Activated CD4-positive, alpha-beta T cell treated with anti-CD3 and anti-CD28 coated beads, Interleukin-2, amount 10 ng/mL, durations not matched to agents 24 days and 14 days (primary cell): Measurements from ENCODE around the gene MBD2. TPM values are rescaled to one million over a fixed set of nuclear protein-coding genes. Genes with fewer than 3 reads are reported as not detected.

Experiments
- DNase-seq: peaks from one replicate; pipeline ENCODE4 v3.0.0; 2022
- H3K27ac Mint-ChIP-seq: one replicate; pipeline ENCODE4 v1.8.0; 2022; ENCODE audit warnings: mild to moderate bottlenecking, mixed read lengths
- H3K27me3 Mint-ChIP-seq: one replicate; pipeline ENCODE4 v1.8.0; 2022; ENCODE audit warnings: mixed read lengths
- H3K36me3 Mint-ChIP-seq: one replicate; pipeline ENCODE4 v1.8.0; 2022; ENCODE audit warnings: low read depth, mild to moderate bottlenecking, mixed read lengths
- H3K4me1 Mint-ChIP-seq: one replicate; pipeline ENCODE4 v1.8.0; 2021; ENCODE audit warnings: mixed read lengths
- H3K4me3 Mint-ChIP-seq: one replicate; pipeline ENCODE4 v1.8.0; 2022; ENCODE audit warnings: mild to moderate bottlenecking, moderate library complexity, mixed read lengths
- H3K9me3 Mint-ChIP-seq: one replicate; pipeline ENCODE4 v1.8.0; 2021; ENCODE audit warnings: mixed read lengths
- intact Hi-C: fragments of 100-400 bp; cut with micrococcal nuclease; formaldehyde crosslinking; loops from one replicate; pipeline ENCODE4 v1.15.1; 2023
- total RNA-seq: library from RNA; stranded (reverse); gene quantifications from 2 replicates; pipeline ENCODE4 v1.2.3, GENCODE V29; 2022

Gene MBD2
- total RNA-seq, 1 donor from 2014 or later = 200 TPM

DNA sequence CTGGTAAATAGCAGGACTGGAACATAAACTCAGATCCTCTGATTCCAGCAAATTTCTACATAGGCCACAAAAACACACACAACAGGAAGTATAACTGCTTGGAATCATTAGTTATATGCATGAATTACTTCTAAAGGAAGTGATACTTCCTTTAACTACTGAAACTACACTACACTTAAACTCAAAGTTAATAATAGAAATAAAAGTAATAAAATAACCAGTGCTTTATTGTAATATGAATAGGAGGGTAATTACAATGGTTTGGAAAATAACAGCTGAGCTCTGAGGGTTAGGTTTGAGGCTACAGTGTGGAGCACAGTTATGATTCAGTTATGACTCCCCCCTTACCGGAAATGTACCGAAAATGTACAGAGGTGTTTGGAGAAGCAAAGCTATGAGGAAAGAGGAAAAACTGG lies 26.4 kb upstream of the MBD2 start:
- H3K36me3 Mint-ChIP-seq = no peaks in the 10 kb centered on the region
- H3K4me3 Mint-ChIP-seq = no peak overlapping the region
- H3K27me3 Mint-ChIP-seq = no peaks in the 10 kb centered on the region
- H3K4me1 Mint-ChIP-seq = peaks cover 18% of the 10 kb centered on the region
- no peak for DNase-seq
- intact Hi-C loops = no loop called here
- H3K9me3 Mint-ChIP-seq = no peaks in the 10 kb centered on the region
- peak overlapping the region; percentile 55 for H3K27ac Mint-ChIP-seq

DNA sequence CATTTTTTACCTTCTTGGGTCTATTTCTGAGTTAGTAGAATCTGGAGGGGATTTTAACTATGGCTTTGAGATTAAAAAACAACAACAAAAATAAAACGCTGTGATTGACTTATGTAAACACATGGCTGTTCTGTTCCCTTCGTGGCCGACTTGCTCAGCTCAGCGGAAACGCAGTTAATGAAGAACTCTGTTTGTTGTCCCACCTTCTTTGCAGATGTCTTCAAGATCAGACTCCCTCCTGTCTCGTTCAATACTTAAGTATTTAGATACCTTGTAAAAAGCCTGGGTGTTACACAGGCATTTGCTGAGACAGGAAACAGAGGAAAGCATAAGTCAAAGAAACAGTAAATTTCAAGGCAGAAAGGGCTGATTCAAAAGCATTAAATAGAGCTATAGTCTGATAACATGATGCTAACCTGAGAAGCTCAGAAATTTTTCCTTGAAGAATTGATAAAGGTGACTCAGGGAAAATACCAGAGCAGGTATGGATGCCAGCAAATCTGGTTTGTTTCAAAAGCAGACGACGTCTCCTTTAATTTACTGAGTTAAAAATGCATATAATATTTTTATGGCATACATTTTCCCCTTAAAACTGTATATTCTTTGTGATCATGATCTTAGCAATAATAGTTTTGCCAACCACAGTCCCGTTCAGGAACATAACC lies 23.2 kb upstream of the MBD2 start:
- intact Hi-C loops = no loop called here

DNA sequence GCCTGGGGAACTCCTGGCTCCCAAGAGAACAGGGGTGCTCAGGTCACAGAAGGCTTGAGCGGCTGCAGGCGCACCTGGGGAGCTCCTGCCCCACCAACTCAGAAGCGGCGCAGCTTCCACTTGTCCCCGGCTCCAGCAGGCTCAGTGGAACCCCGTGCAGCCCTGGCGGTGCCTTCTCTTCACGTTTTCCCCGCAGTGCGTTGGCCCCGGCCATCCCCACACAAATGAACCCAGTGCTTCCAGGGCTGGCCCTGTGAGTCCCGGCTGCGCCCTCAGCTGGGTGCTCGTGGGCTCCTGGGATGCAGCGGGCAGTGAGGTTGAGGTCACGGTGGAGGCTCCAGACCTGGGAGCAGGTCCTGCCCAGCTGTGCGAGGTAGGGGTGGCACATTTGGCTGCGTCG lies 17.9 kb upstream of the MBD2 start:
- no peak for DNase-seq
- no peaks in the 10 kb centered on the region for H3K9me3 Mint-ChIP-seq
- H3K27me3 Mint-ChIP-seq = peaks cover 5% of the 10 kb centered on the region
- intact Hi-C loops = no loop called here
- H3K36me3 Mint-ChIP-seq = no peaks in the 10 kb centered on the region
- H3K4me1 Mint-ChIP-seq = peaks cover 5% of the 10 kb centered on the region
- H3K27ac Mint-ChIP-seq = no peak overlapping the region
- no peak overlapping the region for H3K4me3 Mint-ChIP-seq

More for the DNA sequence above, 23.2 kb upstream of the MBD2 start:
- Mint-ChIP-seq H3K27me3 (no peaks in the 10 kb centered on the region), H3K36me3 (no peaks in the 10 kb centered on the region), H3K4me3 (no peak overlapping the region), H3K27ac (peak overlapping the region; percentile 64), H3K9me3 (no peaks in the 10 kb centered on the region), H3K4me1 (peaks cover 18% of the 10 kb centered on the region)
- no peak for DNase-seq

DNA sequence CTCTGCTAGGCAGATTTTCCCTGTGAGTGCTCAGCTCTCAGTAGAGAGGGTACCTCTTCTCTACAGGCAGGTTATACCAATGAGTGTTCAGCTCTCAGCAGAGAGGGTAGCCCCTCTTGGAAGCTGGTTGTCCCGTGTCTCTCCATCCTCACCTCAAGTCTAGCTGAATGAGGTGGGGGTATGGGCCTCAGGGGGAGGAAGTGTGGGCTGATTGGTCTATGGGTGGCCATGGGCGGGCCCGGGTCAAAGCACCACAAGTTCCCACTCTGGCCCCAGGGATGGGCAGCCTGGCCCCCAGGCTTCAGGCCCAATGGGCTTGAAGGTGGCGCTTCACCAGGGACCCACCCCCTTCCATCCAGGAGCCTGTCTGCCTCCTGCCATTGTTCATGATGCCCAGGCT lies 17.0 kb upstream of the MBD2 start:
- no peaks in the 10 kb centered on the region for H3K4me1 Mint-ChIP-seq
- no peak overlapping the region for H3K4me3 Mint-ChIP-seq
- peaks cover 5% of the 10 kb centered on the region for H3K27me3 Mint-ChIP-seq
- no peaks in the 10 kb centered on the region for H3K9me3 Mint-ChIP-seq
- peak; percentile 46 for DNase-seq
- H3K27ac Mint-ChIP-seq = no peak overlapping the region
- H3K36me3 Mint-ChIP-seq = no peaks in the 10 kb centered on the region
- intact Hi-C loops = no loop called here

DNA sequence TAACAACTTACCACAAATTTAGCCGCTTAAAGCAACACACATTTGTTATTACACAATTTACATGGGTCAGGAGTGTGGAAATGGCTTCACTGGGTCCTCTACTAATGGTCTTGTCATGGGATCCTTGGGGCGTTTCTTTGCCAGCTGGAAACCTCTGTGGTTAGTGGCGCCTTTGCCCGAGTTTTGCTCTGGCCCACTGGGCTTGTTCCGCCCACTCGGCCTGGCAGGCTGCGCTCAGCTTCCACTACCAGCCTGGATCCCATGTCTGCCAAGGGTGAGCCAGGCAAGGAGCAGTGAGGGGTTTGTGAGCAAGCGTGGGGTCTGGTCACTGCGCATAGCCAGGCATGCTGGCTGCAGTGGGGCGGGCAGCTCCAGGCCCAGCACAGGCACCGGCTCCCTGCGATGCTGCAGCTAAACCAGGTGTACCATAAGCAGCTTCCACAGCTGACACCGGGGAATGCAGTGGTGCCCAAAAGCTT lies 16.2 kb upstream of the MBD2 start:
- Mint-ChIP-seq H3K4me1 (no peaks in the 10 kb centered on the region), H3K4me3 (no peak overlapping the region), H3K27ac (no peak overlapping the region), H3K9me3 (no peaks in the 10 kb centered on the region), H3K27me3 (peaks cover 5% of the 10 kb centered on the region), H3K36me3 (no peaks in the 10 kb centered on the region)
- intact Hi-C loops = no loop called here
- DNase-seq = no peak

DNA sequence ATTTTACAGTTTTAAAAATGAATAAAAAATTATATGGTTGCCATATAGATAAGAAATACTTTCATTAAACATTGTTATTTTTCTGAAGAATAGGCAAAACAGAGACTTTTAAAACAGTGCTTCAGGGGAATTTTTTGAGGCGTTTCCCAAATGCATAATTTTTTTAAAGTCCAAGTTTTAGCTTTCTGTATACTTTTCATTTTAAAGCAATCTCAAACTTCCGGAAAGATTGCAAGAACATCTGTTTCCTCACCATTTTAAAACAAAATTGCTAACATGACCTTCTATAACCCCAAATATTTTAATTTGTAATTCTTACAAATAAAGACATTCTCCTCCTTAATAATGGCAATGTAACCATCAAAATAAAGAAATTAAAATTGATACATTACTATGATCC lies 15.1 kb upstream of the MBD2 start:
- peaks cover 6% of the 10 kb centered on the region for H3K27me3 Mint-ChIP-seq
- H3K36me3 Mint-ChIP-seq = no peaks in the 10 kb centered on the region
- H3K4me3 Mint-ChIP-seq = no peak overlapping the region
- intact Hi-C loops = no loop called here
- DNase-seq = no peak
- H3K9me3 Mint-ChIP-seq = no peaks in the 10 kb centered on the region
- H3K27ac Mint-ChIP-seq = no peak overlapping the region
- H3K4me1 Mint-ChIP-seq = no peaks in the 10 kb centered on the region

DNA sequence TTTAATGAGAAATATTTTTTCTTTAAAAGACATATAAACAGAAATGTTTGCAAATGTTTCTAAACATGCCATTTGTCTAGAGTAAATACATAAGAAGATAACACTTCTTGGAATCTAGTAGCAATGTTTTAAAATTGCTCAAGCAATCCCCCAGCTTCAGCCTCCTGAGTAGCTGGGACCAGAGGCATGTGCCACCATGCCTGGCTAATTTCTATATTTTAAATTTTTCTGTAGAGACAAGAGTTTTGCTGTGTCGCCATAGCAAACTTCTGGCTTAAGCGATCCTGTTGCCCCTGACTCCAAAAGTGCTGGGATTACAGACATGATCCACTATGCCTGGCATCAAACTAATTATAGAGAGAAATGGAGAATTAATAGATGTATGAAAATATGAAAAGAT lies 14.6 kb upstream of the MBD2 start:
- no peak overlapping the region for H3K27ac Mint-ChIP-seq
- intact Hi-C loops = no loop called here
- no peak for DNase-seq
- H3K36me3 Mint-ChIP-seq = no peaks in the 10 kb centered on the region
- no peaks in the 10 kb centered on the region for H3K4me1 Mint-ChIP-seq
- peaks cover 9% of the 10 kb centered on the region for H3K27me3 Mint-ChIP-seq
- no peak overlapping the region for H3K4me3 Mint-ChIP-seq
- no peaks in the 10 kb centered on the region for H3K9me3 Mint-ChIP-seq

DNA sequence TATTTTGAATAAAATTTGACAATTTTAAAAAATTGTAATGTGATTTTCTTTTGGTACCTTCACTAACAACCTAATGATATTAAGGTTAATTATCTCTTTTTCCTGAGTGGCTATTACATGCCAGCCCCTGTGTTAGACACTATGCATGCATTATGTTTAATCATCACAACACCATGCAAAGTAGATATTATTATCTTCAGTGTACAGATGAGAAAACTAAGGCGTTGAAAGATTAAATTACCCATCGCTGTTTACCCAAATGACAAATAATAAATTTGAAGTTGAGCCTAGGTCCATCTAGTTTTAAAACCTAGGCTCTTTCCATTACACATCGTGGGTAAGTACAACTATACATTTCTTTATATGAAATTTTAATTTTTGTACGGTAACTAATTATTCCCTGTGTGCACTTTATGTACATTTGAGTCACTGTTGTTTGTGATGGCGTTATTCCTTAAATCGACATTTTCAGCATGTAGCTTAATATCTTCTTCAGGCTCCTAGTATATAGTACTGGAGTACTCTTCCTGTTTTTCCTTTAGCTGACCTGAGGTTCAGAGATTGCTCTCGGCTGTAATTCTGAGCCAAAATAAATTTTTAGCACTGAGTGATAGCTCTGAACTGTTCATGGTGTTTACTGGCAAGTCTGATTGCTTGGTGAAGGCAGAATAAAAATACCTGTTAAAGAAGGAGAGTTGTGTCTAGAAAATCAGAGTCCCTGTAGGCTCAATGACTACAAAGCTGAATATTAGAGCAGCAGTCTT lies 13.9 kb upstream of the MBD2 start:
- DNase-seq = no peak
- Mint-ChIP-seq H3K36me3 (no peaks in the 10 kb centered on the region), H3K27ac (no peak overlapping the region), H3K27me3 (peaks cover 9% of the 10 kb centered on the region), H3K4me1 (no peaks in the 10 kb centered on the region), H3K4me3 (no peak overlapping the region), H3K9me3 (no peaks in the 10 kb centered on the region)
- intact Hi-C loops = no loop called here

DNA sequence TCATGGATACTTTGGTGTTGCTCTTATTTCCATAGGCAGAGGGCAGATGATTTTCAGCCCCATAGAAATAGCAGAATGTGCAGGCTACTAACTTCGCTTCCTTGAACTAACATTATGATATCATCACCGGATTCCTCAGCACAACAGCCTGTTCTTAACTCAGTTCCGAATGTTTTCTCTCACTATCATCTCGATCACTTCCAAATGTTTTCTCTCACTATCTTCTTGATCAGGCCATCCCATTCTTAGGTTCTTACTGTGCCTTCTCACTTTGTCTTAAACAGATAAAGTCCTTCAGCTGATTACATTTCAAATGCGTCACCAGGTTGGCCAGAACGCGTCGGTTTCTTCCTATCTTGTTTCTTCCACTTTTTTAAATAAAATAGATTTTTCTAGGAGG lies 11.4 kb upstream of the MBD2 start:
- no peaks in the 10 kb centered on the region for H3K4me1 Mint-ChIP-seq
- no peaks in the 10 kb centered on the region for H3K9me3 Mint-ChIP-seq
- intact Hi-C loops = no loop called here

DNA sequence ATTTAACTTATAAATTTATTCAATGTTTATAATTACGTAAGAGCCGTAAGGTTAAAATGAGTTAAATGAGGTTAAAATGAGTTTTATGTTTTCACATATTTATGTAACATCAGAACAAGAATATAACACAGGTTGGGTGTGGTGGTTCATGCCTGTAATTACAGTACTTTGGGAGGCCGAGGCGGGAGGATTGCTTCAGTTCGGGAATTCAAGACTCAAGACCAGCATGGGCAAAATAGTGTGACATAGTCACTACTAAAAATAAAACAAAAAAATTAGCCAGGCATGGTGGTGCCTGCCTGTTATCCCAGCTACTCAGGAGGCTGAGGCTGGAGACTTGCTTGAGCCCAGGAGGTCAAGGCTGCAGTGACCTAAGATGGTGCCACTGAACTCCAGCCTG lies 9.3 kb upstream of the MBD2 start:
- DNase-seq = no peak
- Mint-ChIP-seq H3K9me3 (no peaks in the 10 kb centered on the region), H3K4me1 (peaks cover 6% of the 10 kb centered on the region), H3K36me3 (no peaks in the 10 kb centered on the region), H3K27ac (no peak overlapping the region), H3K27me3 (peaks cover 9% of the 10 kb centered on the region), H3K4me3 (no peak overlapping the region)
- intact Hi-C loops = no loop called here

More for the DNA sequence above, 11.4 kb upstream of the MBD2 start:
- peaks cover 9% of the 10 kb centered on the region for H3K27me3 Mint-ChIP-seq
- no peaks in the 10 kb centered on the region for H3K36me3 Mint-ChIP-seq
- no peak overlapping the region for H3K4me3 Mint-ChIP-seq
- no peak for DNase-seq
- no peak overlapping the region for H3K27ac Mint-ChIP-seq

DNA sequence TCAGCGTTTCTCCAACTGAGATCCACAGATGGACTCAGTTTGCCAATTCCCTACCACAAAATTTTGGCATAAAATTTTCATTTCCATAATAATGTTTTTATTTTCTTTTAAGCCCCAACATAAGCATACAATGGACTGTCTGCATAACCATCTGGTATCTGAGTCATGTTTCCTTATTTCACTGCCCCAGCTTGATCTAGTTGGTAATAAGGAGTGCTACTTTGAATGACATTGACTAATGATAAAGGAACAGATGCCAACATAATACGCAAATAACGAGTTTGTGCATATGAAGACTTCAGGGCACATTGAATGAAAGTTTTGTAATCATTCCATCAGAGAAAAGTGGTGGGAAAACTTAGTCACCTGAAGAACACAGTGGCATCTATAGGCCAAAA lies 8.8 kb upstream of the MBD2 start:
- peaks cover 9% of the 10 kb centered on the region for H3K27me3 Mint-ChIP-seq
- intact Hi-C loops = no loop called here
- H3K36me3 Mint-ChIP-seq = no peaks in the 10 kb centered on the region
- H3K27ac Mint-ChIP-seq = no peak overlapping the region
- H3K4me1 Mint-ChIP-seq = peaks cover 6% of the 10 kb centered on the region
- no peaks in the 10 kb centered on the region for H3K9me3 Mint-ChIP-seq
- no peak overlapping the region for H3K4me3 Mint-ChIP-seq
- DNase-seq = no peak

DNA sequence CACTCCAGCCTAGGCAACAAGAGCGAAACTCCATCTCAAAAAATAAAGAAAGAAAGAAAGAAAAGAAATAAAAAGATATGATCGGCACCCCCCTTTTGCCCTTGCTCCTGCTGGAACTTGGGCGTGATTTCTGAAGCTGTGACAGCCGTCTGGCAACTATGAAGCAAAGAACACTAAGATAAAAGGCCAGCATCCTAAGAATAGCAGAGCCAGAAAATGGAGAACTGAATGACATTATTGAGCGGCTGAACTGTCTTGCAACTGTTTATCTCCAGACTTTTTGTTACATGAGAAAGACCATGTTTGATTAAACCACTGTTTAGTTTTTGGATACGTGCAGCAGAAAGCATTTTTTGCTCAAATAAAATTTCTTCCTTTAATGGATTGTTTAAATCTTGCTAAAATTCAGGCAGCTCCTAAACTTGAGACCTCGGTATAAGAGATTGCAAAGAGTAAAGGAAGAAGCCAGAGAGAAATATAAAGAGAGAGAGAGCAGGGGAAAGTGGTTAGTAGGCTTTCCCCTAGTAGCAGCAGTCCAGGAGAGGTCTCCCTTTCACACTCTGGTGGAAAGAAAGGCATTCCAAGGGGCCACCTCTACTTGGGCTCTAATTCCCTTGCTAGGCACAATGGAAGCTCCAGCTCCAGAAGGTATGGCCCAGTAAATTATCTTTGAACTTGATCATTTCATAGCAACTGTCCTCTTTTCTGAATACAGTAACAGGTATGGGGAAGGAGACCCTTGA lies 8.2 kb upstream of the MBD2 start:
- H3K9me3 Mint-ChIP-seq = no peaks in the 10 kb centered on the region
- H3K4me1 Mint-ChIP-seq = peaks cover 6% of the 10 kb centered on the region
- no peak overlapping the region for H3K4me3 Mint-ChIP-seq
- no peaks in the 10 kb centered on the region for H3K36me3 Mint-ChIP-seq
- peaks cover 7% of the 10 kb centered on the region for H3K27me3 Mint-ChIP-seq
- no peak for DNase-seq
- no peak overlapping the region for H3K27ac Mint-ChIP-seq
- intact Hi-C loops = no loop called here

DNA sequence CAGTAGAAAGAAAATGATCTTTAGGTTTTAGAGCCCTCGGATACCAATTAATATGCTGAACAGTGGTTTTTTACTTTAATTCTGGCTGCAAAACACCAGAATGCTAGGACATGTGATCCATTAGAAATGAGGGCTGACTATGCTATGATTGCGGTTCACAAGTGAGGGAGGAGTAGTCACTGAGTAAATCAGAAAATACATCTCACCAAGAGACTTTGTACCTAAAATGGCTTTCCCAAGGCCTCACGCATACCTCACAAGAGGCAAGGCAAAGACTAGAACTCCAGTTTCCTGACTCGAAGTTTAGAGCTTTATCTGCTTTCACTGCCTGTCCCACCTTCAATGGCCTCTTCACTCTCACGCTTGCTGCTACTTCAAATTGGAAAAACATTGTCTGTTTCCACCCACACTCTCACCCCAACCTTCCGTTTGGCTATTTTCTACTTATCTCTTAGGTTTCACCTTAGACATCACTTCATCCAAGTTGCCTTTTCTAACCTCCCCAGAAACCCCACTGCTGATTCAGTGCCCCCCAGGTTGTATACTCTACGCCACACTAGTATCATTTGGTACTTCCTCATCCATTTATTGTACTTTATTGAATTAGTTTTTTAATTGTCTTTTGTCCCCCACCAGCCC lies 5.1 kb upstream of the MBD2 start:
- Mint-ChIP-seq H3K4me3 (peak overlapping the region; percentile 40), H3K4me1 (peaks cover 10% of the 10 kb centered on the region), H3K27me3 (peaks cover 3% of the 10 kb centered on the region), H3K36me3 (no peaks in the 10 kb centered on the region), H3K9me3 (no peaks in the 10 kb centered on the region), H3K27ac (peak overlapping the region; percentile 84)
- no peak for DNase-seq
- intact Hi-C loops = loop anchor here (1.0 to 10.0 kb wide), 2 partner anchors 31 to 715 kb away; no protein-coding TSS in a partner anchor
